Thyroid gland (tissue), 4 donors: Measurements from ENCODE around the gene TRAF3IP3. TPM values are rescaled to one million over a fixed set of nuclear protein-coding genes. Genes with fewer than 3 reads are reported as not detected.

Experiments used
- DNase-seq, 2 donors: peaks; one replicate each; pipeline ENCODE4 v3.0.0-alpha.2; 2019
- H3K27ac ChIP-seq, 3 donors: fragments of 200-600 bp; sonication (generic); 1 replicate in 2 of 3; 2 replicates in 1 of 3; pipeline ENCODE4 v1.5.1; 2016 to 2019; ENCODE audit warnings: mild to moderate bottlenecking in 1 of 3, moderate library complexity in 1 of 3
- H3K27me3 ChIP-seq: fragments of 200-600 bp; sonication (generic); one replicate; pipeline ENCODE4 v1.5.1; 2019
- H3K36me3 ChIP-seq, 2 donors: fragments of 200-600 bp; sonication (generic); one replicate each; pipeline ENCODE4 v1.5.1; 2016 to 2019
- H3K4me1 ChIP-seq, 2 donors: fragments of 200-600 bp; sonication (generic); one replicate each; pipeline ENCODE4 v1.5.1; 2017 to 2019
- H3K4me3 ChIP-seq, 3 donors: fragments of 200-600 bp; sonication (generic); replicated peaks in 1 of 3; 1 replicate in 2 of 3; 2 replicates in 1 of 3; pipeline ENCODE4 v1.5.1; 2016; ENCODE audit warnings: mild to moderate bottlenecking in 1 of 3
- H3K9me3 ChIP-seq: fragments of 200-600 bp; sonication (generic); one replicate; pipeline ENCODE4 v1.5.1; 2017
- POLR2A ChIP-seq, 2 donors: fragments of 450-650 bp; IDR thresholded peaks; one replicate each; pipeline ENCODE4 v1.6.1; 2017; ENCODE audit warnings: antibody characterized with exemption in 2 of 2, mild to moderate bottlenecking in 2 of 2, moderate library complexity in 1 of 2
- WGBS, 2 donors: methylation state at CpG; one replicate each; pipeline ENCODE4 v1.1.5; 2017; 5-methylcytosine and 5-hydroxymethylcytosine counted together
- intact Hi-C: fragments of 100-400 bp; cut with DNase I; formaldehyde crosslinking; loops from one replicate; pipeline ENCODE4 v1.15.1; 2023
- total RNA-seq, 4 donors: library from RNA; depleted of rRNA; stranded (reverse); fragments of >200 nt; gene quantifications; one replicate each; pipeline ENCODE4 v1.2.3, GENCODE V29; 2016
- TF ChIP-seq, protein P1 (sequence below), 6 experiments: fragments of 200-600 bp in 3 of 6; fragments of 450-650 bp in 3 of 6; sonication (generic) in 3 of 6; IDR thresholded peaks; one replicate each; pipeline ENCODE4 v1.5.1; 2016 to 2019; ENCODE audit warnings: antibody characterized with exemption in 6 of 6, mild to moderate bottlenecking in 2 of 6, inconsistent platforms in 1 of 6, moderate library complexity in 1 of 6

TRAF3IP3 gene
- total RNA-seq, 4 donors from 2014 or later: 0.93 to 2.8 (median 2.3) TPM

DNA sequence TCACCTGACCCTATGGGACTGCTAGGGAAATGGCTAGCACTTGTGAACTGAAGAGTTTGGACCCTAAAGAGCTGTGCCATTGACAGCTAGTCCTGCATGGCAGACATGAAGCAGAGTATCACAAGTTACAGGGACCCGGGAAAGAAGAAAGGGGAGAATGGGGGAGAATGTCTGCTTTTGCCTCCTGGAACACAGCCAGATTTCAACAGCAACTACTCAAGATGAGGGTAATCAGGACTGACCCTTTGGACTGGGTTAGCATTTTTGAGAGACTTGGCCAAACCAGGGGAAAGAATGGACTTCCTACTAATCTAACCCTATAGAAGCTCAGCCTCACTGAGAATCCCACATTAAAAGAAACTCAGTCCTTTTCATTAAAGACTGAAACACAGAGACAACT, 63.2 kb downstream of the TRAF3IP3 start:
- intact Hi-C loops: no loop called here
- Histone ChIP-seq H3K27ac (no peak overlapping the region), H3K4me3 (no peak overlapping the region), H3K4me1 (peaks cover 0 to 9% of the 10 kb centered on the region in 2 donors), H3K36me3 (no peaks in the 10 kb centered on the region), H3K27me3 (no peaks in the 10 kb centered on the region), H3K9me3 (no peaks in the 10 kb centered on the region)
- no peak for TF ChIP-seq POLR2A (IDR thresholded peaks at IDR 0.05)
- TF ChIP-seq, protein P1, sequence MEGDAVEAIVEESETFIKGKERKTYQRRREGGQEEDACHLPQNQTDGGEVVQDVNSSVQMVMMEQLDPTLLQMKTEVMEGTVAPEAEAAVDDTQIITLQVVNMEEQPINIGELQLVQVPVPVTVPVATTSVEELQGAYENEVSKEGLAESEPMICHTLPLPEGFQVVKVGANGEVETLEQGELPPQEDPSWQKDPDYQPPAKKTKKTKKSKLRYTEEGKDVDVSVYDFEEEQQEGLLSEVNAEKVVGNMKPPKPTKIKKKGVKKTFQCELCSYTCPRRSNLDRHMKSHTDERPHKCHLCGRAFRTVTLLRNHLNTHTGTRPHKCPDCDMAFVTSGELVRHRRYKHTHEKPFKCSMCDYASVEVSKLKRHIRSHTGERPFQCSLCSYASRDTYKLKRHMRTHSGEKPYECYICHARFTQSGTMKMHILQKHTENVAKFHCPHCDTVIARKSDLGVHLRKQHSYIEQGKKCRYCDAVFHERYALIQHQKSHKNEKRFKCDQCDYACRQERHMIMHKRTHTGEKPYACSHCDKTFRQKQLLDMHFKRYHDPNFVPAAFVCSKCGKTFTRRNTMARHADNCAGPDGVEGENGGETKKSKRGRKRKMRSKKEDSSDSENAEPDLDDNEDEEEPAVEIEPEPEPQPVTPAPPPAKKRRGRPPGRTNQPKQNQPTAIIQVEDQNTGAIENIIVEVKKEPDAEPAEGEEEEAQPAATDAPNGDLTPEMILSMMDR (IDR thresholded peaks at IDR 0.05): no peak
- DNase-seq: no peak
- 13 to 17% methylated on average over 1 of the region's 1 CpG for WGBS, 2 donors

- H3K9me3 ChIP-seq: no peaks in the 10 kb centered on the region
- WGBS, 2 donors: 78 to 79% methylated on average over 4 of the region's 4 CpGs
- H3K4me3 ChIP-seq: no peak overlapping the region
- H3K27me3 ChIP-seq: no peaks in the 10 kb centered on the region
- no peak overlapping the region for H3K27ac ChIP-seq
- no peak for DNase-seq
- H3K4me1 ChIP-seq: peaks cover 0 to 9% of the 10 kb centered on the region in 2 donors
- intact Hi-C loops: no loop called here
- H3K36me3 ChIP-seq: no peaks in the 10 kb centered on the region
- no peak for TF ChIP-seq POLR2A (IDR thresholded peaks at IDR 0.05)
- TF ChIP-seq, protein P1 (IDR thresholded peaks at IDR 0.05): no peak
These were observed 65.1 kb downstream of the TRAF3IP3 start for GRCh38 chr1:209820986-209821385.

DNA sequence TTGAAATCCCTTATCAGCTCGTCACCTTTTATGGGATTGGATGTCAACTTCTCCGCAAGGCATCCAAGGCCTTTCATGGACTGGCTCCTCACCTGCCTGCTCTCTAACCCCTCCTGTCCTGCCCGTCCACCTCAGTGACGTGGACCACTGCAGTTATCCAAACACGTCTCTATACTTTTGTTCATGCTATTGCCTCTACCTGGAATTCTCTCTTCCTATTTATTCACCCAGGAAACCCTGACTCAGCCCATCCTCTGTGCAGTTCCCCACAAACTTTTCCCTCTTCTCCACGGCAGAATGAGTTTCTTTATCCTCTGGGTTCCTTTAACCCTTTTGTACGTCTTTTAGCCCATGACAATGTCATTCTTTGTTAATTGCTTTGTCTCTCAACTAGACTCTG, 66.9 kb downstream of the TRAF3IP3 start:
- no peak for DNase-seq
- no peaks in the 10 kb centered on the region for H3K36me3 ChIP-seq
- no peak overlapping the region for H3K4me3 ChIP-seq
- no peak for TF ChIP-seq POLR2A (IDR thresholded peaks at IDR 0.05)
- TF ChIP-seq, protein P1 (IDR thresholded peaks at IDR 0.05): no peak
- H3K9me3 ChIP-seq: no peaks in the 10 kb centered on the region
- peaks cover 2 to 13% of the 10 kb centered on the region in 2 donors for H3K4me1 ChIP-seq
- no peaks in the 10 kb centered on the region for H3K27me3 ChIP-seq
- intact Hi-C loops: no loop called here
- peak overlapping the region in 1 of 3 donors; percentile 58 for H3K27ac ChIP-seq
- WGBS, 2 donors: 18 to 41% methylated on average over 7 of the region's 7 CpGs

DNA sequence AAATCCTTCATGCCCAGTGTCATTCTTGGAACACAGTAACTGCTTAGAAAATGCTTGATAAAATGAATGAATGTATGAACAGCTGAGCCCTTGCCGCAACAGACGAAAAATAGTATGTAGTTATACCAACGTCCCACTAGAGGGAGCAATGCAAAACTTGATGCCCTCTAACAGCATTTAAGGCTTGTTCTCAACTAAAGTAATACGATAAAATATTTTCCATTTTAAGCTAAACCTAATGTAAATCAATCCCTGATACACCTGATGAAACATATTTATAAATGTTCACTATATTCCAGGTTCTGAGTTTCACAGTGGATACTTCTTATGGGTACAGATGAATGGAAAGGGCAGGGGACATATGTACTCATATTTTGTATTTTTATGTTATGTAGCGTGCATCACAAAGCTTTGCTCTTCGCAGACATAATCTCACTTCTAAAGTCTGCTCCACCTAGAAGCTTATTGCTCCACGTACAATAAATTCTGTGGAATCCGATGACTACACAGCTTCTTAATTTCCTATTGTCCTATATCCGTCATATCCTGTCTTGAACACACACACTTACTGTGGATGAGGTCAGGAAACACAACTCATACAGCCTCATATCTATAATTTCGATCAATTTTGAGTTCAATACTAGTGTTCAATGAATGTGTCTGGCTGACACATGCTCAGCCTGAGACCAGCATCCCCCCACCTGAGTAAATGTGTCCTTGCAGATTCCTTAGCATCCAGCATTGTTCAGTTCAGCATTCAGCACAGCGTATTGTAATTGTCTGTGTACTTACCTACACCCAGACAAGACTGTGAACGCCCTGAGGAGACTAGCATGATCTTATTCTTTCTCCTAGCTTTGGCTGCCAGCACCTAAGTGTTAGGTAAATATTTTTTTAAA, 67.5 kb downstream of the TRAF3IP3 start:
- Histone ChIP-seq H3K36me3 (no peaks in the 10 kb centered on the region), H3K27me3 (no peaks in the 10 kb centered on the region), H3K9me3 (no peaks in the 10 kb centered on the region), H3K4me3 (no peak overlapping the region), H3K4me1 (peaks cover 2 to 15% of the 10 kb centered on the region in 2 donors), H3K27ac (no peak overlapping the region)
- intact Hi-C loops: no loop called here
- TF ChIP-seq POLR2A (IDR thresholded peaks at IDR 0.05): no peak
- TF ChIP-seq, protein P1 (IDR thresholded peaks at IDR 0.05): peak; percentile 42 to 78 (median 64)
- WGBS, 2 donors: 39 to 41% methylated on average over 12 of the region's 12 CpGs
- DNase-seq: no peak
